Measurements from ENCODE around the gene TAF4.
"Not testable (repeated sequence)": the region's sequence is repeated elsewhere in the genome, so short reads cannot be mapped to it uniquely, and the experiment has no call there.

TAF4 gene

DNA sequence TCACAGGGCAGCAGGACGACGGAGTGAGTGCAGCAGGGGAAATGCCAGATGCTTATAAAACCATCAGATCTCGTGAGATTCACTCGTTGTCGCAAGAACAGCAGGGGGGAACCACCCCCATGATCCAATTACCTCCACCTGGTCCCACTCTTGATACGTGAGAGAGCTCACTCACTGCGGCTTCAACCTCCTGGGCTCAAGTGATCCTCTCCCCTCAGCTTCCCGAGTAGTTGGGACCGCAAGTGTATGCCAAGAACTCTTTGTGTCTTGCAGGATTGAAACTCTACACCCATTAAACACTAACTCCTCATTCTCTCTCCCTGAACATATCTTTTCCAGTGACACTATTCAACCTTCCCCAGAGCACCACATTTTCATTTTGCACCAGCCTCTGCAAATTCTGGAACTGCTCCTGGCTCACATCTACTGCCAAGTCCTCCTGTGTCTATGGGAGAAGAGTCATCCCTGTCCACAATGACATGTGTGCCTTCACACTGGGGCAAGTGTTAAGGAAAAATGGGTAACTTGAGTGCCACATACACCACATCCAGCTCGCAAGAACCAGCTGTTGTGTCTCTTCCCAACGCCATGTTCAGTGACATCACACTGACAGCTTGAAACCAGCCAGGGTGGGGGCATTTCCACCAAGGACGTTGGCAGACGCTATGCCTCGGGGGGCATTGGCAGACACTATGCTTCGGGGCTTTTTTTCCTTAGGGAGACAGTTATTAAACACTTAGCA is 14.7 kb upstream of the TAF4 start:
- DNase-seq = no peak

DNA sequence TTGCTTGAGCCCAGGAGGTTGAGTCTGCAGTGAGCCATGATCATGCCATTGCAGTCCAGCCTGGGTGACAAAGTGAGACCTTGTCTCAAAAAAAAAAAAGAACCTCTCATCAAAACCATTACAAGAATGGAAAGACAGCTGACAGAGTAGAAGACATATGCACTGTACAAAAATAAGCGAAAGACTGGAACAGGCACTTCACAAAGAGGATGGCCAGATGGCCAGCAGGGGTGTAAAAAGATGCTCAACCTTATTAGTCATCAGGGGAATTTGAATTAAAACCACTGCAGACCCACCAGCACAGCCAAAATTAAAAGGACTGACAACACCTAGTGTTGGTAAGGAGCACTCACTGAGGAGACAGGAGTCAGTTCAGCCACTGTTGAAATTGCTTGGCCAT is 13.5 kb upstream of the TAF4 start:
- no peak for DNase-seq

DNA sequence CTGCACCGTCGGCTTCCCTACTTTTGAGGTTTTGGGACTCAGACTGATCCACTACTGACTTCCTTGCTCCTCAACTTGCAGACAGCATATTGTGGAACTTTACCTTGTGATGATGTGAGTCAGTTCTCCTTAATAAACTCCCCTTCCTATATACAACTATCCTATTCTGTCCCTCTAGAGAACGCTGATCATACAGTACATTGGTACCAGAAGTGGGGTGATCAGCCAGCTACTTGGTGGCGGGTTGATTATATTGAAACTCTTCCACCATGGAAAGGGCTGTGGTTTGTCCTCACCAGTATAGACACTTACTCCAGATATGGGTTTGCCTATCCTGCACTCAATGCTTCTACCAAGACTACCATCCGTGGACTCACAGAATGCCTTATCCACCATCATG is 7.6 kb upstream of the TAF4 start:
- no peak for DNase-seq

DNA sequence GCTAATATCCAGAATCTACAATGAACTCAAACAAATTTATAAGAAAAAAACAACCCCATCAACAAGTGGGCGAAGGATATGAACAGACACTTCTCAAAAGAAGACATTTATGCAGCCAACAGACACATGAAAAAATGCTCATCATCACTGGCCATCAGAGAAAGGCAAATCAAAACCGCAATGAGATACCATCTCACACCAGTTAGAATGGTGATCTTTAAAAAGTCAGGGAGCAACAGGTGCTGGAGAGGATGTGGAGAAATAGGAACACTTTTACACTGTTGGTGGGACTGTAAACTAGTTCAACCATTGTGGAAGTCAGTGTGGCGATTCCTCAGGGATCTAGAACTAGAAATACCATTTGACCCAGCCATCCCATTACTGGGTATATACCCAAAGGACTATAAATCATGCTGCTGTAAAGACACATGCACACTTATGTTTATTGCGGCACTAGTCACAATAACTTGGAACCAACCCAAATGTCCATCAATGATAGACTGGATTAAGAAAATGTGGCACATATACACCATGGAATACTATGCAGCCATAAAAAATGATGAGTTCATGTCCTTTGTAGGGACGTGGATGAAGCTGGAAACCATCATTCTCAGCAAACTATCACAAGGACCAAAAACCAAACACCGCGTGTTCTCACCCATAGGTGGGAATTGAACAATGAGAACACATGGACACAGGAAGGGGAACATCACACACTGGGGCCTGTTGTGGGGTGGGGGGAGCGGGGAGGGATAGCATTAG is 6.2 kb upstream of the TAF4 start:
- not testable (repeated sequence) for DNase-seq

DNA sequence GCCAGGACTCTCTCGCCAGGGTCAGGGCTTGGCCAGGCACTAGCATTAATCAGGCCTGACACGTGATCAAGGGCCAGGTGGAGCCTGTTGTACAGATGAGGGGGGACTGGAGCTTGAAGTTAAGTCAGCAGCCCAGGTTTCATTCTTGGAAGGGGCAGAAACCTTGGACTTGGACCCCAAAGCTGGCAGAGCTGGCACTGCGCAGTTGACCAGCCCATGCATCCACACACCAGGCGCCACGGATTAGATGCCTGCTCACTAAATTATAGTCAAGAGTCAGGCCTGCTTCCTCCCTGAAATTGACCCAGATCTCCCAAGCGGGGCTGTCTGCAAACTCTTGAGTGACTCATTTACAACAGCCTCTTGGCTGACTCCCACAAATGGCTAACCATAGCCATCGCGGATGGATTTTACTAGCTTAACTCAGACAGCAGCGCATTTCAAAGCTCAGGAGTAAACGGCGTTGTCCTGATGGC is 4.1 kb upstream of the TAF4 start:
- no peak for DNase-seq

DNA sequence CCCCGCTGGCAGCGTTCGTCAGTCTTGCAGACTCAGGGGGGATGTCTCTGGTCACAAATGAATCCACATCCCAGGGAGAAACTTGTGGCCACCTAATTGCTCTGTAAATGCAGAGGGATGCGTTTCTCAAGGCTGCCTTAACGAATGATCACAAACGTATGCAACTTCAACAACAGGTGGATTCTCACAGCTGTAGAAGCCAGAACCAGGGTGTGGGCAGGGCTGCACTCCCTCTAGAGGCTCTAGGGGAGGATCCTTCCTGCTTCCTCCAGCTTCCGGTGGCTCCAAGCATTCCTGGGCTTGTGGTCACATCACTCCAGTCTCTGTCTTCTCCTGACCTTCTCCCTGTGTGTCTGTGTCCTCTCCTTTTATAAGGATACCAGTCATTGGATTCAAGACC is 3.3 kb upstream of the TAF4 start:
- DNase-seq = no peak

DNA sequence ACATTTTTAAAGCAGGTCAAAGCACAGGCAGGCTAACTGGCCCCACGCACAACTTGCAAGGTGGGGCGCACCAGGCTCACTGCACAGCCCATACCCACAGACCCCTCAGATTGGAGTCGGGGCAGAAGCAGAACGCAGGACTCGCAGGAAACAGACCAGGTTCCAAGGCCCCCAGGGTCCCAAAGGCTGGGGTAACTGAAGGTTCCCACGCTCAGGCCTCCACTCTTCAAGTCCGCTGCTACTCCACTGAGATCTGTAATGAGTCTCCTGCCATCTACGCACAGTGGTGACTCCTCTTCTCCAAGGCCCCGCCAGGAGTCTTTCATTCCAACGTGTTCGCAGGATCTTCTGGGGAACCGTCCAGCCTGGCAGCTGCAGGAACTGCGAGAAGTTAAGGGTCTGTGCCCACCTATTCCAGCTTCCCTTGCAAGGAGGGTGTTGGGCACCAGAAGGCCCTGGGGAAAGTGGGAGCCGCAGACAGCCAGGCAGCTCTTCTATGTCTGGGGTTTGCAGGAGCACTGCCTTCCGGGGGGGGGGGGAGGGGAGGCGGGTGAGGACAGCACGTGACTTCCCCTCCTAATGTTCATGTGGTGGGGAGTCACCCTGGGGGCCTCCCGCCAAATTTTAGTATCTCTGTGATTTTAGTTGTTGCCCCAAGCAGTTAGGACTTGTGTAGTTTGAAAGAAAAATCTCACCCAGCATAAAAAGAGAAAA is 2.0 kb upstream of the TAF4 start:
- DNase-seq = no peak

DNA sequence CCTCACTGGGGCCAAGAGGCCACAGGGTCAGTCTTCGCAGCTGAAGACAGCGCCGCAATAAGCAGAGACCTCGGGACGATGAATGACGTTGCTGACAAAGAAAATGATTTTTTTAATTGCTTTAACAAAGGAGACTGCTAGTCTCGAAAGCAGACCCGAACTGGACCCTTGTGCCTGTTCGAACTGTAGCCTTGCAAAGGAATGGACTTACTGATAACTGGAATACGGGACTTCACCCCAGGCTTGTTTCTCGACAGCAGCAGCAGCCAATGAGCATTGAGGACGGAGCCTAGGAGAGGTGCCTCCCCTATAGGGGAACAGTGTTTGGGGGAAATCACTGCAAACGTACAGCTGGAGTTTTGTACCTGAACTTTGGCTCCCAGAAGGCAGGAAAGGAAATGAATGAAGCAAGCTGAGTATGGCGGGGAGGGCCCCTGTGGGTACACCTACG is 1.3 kb upstream of the TAF4 start:
- DNase-seq = no peak

DNA sequence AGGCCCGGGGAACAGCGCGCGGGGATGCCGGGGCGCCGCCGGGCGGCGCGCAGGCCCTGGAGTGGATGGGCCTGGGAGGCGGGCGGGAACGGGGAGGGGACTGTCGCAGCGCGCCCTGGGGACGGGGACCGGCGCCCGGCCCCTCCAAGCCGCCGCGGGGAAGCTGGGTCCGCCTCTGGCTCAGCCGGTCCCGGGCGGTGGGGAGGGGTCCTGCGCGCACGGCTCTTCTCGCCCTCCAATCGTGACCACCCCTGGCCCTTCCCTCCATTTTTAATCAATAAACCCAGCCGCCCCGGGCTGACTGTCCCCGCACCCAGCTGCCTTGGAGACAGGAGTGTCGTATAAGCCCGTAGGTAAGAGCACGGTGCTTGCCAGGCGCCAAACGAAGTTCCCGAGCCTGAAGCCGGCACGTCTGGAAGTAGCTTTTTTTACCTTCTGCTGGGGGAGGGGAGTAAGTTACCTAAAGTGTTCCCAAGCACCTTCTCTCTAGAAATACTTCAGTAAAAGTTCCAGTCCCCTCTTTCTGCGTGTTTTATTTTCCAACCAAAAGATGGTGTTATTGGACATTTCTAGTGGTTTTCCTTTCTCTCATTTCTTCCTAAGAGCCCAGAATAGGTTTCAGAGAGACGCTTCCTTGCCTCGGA is 780 bp upstream of the TAF4 start:
- DNase-seq = peak; percentile 26

DNA sequence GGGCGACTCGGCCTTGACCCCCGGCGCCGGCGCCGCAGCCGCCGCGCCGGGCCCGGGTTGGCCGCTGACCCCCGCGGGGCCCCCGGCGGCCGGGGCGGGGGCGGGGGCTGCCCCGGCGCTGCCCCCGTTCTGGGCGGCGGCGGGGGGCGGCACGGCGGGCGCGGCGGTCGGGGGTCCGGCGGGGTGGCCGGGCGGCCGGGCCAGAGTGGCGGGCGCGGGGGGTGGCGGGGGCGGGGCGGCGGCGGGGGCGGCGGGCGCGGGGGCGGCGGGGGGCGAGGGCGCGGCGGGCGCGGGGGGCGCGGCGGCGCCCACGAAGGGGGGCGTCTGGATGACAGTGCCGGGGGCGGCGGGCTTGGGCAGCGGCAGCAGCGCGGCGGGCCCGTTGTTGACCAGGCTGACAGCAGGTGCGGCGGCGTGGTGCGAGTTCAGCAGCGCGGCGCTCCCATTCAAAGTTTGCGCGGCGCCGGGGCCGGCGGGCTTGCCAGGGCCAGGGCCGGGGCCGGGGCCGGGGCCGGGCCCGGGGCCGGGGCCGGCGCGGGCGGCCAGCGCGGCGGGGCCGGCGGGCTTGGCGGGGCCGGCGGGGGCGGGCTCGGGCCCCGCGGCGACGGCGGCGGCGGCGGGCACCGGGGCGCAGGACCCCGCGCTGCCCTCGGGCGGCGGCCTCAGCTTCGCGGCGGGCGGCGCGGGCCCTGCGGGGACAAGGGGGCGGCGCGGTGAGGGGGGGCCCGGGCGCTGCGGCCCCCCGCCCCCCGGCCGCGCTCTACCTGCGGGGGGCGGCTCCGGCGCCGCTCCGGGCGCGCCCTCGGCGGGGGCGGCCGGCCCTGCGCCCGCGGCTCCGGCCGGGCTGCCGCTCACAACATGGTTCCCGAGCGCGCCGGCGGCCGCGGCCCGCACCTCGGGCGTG is 659 bp downstream of the TAF4 start:
- DNase-seq = no peak

DNA sequence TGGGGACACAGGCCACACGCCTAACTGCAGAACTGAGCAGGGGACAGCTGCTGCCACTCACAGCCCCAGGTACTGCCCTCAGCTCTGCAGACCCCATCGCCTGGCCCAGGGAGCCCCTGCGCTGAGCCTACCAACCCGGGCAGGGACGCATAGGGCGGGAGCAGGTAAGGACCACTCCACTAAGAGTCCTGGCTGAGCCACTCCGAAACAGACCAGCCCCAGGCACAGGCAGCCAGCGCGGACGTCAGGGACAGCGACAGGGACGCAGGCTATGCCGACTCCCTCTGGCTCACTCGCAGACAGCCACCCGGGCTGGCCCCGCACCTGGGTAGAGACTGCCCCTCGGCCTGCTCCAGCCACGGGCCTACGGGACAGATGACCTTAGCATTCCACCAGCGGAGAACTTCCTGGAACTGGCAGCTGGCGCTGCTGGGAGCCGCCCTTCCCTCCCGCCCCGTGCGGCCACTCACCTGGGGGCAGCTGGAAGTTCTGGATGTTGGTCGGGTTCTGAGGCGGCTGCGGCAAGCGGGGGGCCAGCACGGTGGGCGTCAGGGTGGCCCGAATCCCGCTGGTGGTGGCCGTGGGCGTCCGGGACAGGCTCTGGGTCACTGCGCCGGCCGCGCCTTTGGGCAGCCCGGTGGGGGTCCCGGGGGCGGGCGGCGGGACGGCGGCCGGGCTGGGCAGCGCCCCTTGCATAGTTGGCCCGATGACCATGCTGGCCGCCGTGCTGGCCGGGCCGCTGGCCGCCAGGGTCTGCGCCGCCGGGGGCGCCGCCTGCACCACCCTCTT is 1.5 kb downstream of the TAF4 start:
- DNase-seq = no peak

DNA sequence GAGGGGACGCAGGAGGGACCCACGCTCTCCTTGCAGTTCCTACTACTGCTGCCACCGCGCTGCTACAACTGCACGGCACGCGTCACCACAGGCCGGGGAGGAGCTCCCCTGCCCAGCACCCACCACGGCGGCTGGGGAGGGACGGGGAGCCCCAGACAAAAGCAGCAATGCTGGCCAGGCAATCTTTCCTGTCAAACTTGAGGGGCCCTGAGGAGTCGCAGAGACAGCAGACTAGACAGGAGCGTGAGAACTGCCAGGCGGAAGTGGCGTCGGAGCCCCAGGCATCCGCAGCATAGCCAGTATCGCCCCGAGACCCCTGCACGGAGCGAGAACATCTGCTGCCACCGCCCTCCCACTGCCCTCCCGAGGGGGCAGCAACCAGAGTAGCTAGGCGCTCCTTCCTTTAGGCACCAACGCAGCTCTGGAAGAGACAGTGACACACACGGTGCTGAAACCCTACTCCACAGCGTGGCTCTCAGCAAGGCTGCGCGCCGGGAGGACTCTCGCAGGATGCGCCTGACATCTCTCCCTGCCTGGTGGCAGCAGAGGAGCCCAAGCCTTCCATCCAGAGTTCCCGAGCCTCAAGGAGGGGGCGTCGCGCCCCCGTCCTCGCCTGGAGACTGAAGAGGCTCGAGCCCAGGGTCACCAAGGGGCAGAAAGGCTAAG is 2.2 kb downstream of the TAF4 start:
- DNase-seq = no peak

DNA sequence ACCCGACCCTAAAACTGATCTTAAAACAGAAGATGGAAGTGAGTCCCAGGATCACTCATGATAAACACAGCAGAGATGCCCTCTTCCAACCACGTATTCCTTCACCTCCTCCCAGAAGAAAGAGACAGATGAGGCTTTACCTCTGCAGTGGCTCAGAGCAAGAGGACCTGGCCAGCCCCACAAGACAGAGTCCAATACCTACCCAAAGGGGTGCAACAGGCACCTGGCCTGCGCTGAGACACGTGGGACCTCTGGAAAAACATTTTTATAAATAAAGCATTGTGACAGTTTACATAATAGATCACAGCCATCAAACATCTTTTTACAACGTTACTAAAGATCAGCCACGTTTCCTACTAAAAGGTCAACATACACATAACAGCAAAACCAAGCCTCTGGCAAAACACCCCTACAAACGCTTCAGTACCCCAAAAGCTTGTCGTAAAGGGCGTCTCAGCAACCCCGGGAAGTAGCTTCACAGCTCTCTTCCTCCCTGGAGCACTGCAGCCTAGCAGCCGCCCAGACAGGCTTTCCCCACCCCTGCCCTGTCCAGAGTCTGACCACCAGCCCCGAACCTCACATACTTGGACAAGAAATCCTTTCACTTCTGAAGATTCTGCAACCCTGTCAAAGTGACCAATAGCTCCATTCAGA is 2.9 kb downstream of the TAF4 start:
- DNase-seq = no peak

DNA sequence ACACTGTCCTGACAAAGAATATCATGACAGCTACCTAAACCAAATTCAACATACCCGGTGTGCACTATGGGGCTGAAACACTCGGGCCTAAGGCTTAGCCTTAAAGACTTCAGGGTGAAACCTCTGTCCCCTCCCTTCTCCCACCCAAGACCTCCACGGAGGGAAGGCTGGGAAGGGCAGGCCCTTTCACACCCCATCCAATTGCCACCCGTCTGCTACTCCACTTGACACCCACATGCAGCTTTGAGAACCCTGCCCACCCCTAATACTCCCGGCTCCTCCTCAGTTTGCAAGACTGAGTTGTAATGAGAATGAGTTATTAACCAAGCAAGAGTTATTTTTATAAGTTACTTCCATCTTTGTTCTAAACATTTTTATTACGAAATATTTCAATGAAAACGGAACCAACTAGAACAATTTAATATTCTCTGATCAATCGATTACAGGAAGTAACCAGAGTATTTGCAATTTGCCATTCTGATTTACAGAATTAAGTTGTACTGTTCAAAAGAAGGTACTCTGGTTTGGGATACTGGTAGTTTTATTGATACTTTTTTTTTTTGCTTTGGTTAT is 3.7 kb downstream of the TAF4 start:
- DNase-seq = no peak

DNA sequence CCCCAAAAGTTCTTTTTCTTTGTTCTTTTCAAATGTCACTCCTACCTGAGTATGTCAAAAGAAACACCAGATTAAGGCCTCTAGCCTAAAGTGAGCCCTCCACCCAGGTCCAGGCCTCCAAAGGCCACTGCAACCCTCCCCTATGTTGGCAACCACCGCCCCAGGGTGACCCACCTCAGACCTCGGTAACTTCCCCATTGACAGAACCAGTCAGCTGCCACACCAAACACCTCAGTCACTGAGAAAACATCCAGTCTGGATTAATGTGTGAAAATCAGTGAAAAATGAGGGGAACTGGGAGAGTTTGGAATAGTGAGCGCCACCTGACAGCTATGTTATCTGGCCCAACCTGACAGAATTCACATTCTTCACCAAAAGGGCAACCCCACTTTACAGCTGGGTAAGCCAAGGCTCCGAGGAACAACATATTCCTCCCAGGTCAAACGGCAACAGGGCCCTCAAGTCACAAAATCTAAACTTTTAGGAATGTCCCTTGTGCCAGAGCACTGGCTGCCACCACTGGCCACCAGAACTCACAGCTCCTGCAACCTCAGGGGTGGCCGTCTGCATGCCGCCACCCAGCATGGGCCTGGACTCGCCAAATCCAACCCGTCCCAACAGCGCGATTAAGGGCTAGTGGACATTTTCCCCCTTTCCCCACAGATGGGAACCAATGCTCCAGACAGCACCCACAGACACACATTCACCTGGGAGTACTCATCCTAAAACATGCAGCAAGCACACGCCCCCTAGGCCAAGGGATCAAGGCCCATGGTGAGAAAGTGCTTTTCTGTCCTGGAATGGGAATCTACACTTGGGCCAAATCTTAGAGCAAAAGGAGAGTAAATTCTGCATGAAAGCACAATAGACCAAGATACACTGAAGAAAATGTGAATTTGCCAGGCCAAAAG is 4.8 kb downstream of the TAF4 start:
- DNase-seq = no peak

DNA sequence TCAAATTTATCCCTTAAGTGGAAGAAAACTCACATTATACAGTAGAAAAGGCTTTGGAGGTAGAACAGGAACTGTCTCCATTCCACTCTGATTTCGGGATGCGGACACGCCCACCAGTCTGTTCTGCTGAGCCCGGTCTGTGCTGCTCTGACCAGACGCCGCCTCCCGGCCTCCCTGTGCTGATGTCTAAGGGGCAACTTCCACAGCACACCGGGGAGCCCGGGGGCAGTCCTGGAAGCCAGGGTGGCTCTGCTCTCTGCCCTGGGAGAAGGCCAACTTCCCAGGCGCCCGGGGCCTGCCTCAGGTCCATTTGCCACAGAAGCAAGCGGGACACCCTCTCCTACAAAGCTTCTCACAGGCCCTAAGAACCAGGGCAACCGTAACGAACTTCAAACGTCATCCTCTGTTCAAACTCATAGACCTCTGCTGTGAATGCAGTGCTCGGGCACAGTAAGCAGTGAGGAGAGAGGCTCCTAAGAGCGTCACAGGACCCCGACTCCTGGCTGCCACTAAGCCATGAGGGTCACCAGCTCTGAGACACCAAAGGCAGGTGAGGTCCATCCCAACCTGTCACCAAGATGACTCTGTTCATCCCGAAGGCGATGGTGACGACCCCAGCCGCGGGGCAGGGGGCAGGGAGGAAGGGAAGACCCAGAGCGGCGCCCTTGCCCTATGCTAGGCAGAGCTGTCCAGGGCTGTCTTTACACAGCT is 5.6 kb downstream of the TAF4 start:
- DNase-seq = no peak

DNA sequence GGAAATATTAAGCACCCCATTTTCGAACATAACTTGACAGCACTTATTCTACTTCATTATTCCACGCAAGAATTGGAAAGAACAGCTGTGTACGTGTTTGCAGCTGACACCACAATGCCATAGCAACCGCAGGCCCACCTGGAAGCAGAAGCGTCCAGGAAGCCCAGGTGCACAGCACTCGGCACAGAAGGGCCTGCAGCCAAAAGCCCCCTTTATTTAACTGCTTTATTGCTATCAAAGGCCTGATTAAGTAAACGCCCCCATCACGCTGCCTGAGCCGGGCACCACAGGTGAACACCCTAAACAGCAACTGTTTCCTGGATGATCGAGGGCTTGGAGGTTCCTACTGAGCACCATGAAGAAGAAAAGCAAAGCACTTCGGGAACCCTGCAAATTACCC is 6.3 kb downstream of the TAF4 start:
- DNase-seq = no peak

DNA sequence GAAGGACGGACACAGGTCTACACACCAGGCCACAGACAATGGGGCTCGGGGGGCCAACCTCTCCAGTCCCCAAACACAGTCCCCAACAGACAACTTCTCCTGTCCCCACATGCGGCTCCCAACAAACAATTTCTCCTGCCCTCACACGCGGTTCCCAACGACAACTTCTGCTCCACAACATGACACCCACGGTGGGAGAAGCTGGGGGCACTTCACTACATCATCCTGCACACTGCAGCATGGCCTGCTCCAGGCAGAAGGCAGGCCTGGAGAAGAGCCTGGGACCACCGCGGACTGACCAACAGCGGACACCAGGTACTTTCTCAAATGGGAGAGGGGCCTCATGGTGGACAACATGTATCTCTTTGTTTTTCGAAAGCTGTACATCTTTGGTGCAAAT is 6.7 kb downstream of the TAF4 start:
- DNase-seq = no peak

Measured in effector CD4-positive, alpha-beta T cell (primary cell).